ENCODE measurements around the gene GASK1B.

The GASK1B gene

DNA sequence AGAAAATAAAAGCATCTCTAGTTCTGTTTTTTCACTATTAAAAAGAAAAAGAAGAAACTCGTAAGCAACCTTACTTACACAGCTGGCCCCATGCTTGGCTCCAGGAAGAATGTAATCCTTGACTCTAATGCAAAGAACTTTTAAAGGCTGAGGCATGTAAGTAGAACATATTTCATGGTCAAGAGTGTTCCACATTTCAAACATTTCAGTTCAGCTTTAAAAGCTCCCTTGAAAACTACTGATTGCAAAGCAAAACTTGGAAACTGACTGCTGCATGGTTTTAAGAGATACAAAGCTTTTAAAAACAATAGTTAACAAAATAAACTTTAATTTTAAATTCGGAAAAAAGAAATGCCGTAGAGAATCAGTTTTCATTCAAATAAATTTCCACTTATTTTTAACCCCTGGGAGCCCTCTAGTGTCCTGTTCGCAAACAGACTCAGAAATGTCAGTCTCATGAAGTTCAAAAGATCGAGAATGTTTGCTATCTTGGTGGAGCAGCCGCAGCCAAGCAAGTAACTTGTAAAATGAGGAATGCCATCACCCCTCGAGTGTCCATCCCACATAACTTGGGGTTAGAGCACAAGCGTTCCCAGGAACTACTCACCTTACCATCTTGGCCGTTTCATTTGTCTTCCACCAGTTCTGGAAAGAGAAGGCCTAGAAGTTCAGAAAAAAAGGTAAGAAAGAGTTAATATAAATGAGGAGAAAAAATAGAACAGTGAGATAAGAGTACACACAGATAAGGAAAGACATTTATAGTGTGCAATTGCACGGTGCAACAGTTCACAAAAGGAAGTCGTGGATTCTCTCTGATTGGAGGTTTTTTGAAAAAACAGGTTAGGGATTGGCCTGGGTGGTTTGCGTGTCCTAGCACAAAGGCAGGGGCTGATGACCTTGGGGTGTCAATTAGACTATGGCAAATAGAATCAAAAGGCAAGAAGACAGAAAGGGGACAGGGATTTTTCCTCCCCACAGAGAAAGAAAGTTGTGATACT is at the start of gene GASK1B:
TSS of gene GASK1B (minus strand) at position 765 of the 998 bp plus-strand sequence. CDS start 1,650 bp downstream, outside the sequence.
- peak; percentile 23 to 64 for DNase-seq

DNA sequence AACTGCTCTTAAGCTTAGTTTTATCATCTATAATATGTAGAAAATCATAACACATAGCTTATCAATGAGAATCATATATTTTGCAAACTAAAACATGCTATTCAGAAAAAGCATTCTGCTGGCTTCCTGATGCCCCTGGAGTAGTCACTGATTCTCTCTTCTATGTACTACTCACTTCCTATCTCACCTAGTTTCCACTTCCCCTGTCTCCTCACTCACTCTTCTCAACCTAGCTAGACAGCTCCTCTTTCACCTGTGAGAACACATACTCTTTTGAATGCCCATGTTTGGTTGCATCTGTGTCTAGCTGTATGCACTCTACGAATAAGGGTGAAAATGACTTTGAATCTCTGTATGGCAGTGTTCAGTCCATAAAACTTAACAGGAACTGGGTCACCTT is 46.8 kb upstream of the GASK1B start:
- DNase-seq = no peak

DNA sequence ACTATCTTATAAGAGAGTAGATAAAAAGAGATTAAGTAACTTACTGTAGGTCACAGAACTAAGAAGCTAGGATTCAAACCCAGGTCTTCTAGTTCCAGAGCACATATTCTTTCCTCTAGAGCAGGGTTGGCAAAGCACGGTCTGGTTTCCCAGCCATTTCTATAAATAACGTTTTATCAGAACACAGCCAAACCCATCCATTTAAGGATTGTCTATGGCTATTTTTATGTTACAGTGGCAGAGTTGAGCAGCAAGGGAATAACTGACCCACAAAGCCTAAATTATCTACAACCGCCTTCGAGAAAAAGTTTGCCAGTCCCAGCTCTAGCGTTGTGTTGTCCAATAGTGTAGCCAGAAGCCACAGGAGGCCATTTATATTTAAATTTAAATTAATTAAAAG is 44.9 kb upstream of the GASK1B start:
- no peak for DNase-seq

DNA sequence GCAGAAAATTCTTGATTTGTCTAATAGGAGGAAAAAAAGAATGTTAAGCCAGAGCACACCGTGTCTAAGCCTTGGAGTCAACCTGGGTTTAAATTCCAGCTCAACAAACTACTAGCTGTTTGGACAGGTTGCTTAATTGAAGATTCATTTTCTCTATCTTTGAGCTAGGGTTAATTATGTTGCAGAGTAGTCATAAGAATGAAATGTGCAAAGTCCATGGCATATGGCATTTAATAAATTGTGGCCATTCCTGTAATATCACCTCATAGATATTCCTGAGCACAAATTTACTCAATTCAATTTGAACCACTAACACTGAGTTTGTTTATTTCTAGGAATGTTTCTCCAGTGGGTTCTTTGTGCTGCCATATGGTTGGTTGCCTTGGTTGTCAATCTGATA is 42.0 kb upstream of the GASK1B start:
- DNase-seq = no peak

DNA sequence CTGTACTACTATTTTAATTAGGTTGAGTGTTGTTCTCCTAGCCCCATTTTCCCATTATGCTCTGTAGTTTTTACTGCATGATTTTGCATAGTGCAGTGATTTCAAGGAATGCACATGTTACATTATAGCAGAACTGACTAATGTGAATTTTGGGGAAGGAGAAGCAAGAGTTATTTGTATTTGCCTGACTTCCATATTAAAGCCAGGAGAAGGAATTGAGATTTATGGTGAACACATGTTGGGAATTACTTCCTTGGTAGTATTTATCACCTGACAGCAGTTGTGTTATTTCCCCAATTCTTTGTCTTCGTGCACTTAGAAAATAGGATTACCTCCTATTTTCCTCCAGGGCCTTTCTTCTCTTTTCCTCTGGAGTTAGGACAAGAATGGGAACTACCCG is 40.6 kb upstream of the GASK1B start:
- DNase-seq = no peak

DNA sequence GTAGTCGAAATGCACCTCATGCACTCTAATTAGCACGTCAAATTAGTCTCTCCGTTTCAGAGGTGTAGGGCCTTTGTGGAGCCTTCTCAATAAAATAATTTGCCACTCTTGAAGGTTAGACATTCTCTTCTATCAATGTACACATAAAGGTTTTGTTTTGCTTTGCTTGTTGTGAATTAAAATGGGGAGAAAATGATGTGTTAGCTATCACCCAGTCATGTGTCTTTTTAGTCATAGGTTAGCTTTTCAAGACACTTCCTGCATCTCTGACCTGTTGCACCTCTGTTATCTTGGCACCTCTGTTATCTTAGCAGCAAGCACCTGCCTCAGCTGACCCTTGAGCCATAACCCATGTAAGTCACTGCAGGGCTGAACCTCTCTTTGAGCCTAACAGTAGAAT is 38.4 kb upstream of the GASK1B start:
- no peak for DNase-seq

DNA sequence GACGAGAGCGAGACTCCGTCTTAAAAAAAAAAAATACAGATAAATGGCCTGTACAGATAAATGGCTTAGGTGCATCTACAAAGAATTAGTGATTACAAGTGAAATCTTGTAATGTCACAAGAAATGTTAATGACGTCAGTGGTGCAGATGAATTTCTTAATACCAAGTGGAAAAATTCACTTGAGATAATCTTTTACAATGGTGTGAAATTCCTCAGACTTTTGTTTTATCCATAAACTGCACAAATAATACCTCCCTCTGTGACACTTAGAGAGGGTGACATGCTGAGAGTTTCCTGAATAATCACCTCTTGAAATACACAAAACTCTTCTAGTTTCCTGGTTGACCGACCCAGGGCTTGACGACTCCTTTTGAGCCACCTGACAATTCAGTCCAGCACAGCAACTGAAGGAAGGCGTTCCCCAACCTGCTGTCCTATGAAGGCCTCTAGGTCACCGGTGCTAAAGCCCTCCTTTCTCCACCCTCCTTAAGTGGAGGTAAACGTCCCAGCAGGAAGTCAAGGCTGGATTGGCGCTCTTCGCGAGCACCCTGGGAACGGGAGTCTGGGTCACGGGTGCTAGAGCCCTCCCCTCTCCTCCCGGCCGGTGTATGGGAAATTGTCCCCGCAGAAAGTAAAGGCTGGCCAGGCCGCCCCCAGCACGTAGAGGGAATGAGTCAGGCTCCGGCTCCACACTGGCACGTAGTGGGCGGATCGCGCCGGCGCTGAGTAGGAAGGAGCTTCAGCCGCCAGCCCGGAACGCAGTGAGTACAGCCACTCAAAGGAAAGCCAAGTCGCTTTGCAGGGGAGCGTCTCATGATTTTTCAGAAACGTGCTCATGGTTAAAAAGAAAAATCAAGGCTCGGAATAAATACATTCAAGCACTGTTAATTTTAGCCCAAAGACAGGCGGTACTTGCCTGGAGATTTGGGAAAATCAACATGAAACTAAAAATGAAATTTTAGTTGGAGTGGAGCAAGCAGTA is 37.3 kb upstream of the GASK1B start, which contains the start of gene TMEM144:
TSS of gene TMEM144 (plus strand) at position 662 of the 983 bp plus-strand sequence. CDS start 2,182 bp downstream, outside the sequence.
- no peak for DNase-seq

DNA sequence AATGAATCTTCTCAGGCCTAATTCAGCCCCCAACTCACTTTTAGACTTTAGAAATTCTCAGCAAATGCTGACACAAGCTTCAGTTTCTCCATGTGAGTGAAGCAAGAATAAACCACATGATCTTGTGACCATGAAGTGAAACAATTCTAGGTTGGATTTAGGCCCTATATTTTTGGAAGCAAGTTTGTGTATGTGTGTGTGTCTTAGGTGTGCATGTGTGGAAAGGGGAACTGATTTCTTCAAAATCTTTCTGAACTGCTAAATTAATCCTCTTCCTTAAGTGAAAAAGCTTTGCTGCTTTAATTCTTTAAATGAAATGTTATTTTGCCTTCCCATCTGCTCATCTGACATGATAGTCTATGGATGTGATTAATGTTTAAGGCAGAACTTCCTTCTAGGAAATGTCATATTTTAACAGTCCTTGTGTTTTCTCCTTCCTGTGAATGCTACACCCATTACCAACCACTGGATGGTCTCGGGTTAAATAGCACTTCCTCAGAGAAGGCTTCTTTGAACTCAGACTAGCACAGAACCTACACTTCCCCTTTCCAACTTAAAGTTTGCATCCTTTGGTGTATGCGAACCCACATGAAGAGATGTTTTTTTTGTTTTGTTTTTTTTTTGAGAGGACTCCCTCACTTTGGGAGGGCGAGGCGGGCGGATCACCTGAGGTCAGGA is 36.3 kb upstream of the GASK1B start:
- no peak for DNase-seq

DNA sequence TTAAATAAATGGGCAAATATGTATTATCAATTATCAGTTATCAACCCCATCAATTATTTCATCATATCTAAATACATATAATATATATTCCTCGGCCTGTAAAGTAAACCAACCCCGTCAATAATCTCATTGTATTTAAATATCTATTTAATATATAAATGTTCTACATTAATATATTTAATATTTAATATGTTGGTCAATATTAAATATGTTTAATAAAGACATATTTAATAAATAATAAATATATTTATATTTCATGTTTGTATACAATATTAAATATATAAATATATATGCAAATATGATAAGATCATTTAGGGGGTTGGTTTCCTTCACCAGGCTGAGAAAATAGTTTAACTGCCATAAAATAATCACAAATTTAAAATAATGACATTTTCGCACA is 31.1 kb upstream of the GASK1B start:
- no peak for DNase-seq

DNA sequence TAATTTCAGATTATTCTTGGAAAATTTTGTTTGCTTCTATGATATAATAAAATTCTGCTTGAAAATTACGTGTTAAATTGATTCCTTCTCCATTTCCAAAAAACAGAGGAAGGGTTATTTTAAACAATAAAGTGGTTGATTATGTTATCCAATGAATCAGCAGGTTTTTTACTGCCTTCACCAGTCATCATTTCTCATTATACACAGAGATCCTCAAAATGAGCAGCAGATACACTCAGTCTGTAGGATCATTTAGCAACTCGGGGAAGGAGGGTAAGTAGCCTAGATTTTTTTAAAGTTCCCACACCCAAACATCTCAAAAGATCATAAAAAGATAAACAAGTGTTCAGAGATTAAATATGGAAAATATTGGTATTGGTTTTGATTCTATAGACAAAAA is 30.6 kb upstream of the GASK1B start:
- no peak for DNase-seq

DNA sequence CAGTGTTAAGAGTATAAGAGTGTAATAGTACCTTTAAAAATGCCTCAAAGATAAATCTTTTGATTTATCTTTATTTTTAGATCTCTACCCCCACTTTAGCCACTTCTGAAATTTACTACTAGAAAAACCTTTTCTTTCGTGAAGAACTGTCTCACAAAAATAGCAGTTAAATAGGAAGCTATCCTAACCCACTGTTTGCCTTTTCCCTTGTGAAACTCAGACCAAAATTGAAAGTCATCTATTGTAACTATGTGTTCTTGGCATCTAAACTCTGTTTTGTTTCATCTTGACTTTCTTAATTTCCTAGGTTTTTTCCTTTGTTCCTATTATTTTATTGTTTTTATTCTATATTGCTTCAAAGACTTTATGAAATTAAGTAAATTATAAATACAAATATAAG is 29.7 kb upstream of the GASK1B start:
- no peak for DNase-seq

DNA sequence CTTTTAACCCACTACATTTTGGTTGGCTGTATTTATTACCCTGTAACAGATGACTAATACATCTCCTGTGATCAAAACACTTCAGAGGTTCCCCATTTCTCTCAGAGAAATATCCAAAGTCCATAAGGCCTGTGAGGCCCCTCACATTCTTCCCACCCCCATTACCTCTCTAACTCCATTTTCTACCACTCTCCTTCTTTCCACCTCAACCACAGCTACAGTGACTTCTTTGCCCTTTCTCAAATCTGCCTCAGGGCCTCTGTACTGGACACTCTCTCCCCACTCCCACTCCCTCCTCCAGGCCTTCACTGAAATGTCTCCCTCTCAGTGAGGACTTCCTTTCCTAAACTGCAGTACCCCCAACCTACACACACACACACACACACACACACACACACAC is 29.1 kb upstream of the GASK1B start:
- DNase-seq = no peak

DNA sequence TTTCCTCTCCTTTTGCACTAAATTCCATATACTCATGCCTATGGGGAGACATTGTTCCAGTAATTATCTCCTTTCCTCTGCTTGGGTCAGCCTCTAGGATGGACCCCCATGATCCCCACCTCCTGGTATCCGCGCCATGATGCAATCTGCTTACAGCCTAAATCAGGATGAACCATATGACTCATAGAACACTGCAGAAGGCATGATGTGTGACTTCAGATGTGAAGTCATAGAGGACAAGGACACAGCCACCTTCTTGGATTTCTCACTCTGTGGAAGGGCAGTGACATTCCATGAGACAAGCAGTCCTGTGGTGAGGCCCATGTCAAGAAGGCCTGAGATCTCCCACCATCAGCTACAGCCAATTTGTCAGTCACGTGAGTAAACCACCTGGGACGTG is 28.5 kb upstream of the GASK1B start:
- DNase-seq = no peak

DNA sequence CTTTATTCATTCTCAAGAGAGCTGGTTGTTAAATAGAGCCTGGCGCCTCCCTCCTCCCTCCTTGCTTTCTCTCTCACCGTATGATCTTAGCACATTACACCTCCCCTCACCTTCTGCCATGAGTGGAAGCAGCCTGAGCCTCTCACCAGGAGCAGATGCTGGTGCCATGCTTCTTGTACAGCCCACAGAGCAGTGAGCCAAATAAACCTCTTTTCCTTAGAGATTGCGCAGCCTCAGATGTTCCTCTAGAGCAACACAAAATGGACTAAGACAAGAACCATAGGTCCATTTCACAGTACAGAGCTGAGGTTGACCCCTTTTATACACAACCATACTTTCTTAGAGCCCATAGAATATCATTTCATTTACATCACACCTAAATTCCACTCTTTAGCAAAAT is 27.4 kb upstream of the GASK1B start:
- no peak for DNase-seq

DNA sequence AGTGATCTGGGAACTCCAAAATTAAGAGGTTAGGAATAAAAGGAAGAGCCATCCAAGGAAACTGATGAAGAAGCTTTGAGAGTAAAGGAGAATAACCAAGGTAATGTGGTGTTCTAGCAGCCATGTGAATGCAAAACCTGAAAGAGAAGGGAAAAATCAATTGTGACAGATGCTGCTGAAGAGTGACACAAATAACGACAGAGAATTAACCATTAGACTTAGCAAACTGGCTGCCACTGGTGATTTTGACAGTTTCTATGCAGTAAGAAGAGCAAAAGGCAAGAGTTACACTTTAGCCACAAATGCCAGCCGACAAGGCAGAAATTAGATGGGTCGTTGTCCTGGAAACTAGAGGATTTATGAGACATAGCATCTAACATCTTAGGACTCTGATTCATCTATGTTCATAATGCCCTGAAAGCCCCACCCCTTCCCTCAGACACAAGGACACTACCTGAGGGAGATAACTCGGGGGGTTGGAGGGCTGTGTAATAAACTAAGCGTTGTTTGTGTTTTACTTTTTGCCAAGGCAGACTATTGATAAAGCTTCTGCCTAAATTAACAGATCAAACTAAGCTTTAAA is 24.5 kb upstream of the GASK1B start:
- DNase-seq = no peak

DNA sequence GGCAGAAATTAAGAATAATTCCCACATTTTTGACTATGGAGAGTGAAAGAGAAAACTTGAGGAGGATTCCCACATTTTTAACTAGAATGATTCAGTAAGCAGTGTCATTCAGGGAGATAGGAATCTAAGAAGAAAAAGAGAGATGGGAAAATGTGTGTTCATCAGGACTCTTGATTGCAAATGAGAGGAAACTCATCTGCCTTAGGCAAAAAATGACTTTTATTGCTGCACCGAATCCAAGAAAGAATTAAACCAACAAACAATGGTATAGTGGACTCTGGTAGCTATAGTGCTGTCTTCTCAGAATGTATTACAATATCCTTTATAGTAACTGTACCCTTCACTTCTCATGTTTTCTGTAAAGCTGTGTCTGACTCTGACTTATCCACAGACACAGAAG is 22.5 kb upstream of the GASK1B start:
- DNase-seq = no peak

DNA sequence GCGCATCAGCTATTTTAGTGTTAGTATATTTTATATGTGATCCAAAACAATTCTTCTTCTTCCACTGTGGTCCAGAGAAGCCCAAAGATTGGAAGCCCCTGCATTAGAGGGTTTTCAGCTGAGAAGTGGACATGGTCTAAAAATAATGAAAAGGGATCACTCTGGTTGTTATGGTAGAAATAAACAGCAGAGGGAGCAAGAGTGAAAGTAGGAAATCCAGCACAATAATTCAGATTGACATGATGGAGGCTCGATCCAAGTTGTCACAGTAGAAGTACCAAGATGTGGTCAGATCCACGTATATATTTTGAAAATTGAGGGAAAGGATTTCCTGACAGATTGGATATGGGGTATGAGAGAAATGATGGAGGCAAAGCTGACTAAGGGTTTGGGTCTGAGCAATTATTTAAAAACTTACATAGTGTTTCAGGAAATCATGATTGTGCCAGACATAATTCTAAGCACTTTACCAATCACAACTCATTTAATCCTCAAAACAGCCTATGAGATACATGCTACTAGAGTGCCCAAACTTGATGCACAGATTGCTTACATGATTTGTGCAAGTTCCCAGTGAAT is 20.4 kb upstream of the GASK1B start:
- peak; percentile 3 to 47 for DNase-seq

DNA sequence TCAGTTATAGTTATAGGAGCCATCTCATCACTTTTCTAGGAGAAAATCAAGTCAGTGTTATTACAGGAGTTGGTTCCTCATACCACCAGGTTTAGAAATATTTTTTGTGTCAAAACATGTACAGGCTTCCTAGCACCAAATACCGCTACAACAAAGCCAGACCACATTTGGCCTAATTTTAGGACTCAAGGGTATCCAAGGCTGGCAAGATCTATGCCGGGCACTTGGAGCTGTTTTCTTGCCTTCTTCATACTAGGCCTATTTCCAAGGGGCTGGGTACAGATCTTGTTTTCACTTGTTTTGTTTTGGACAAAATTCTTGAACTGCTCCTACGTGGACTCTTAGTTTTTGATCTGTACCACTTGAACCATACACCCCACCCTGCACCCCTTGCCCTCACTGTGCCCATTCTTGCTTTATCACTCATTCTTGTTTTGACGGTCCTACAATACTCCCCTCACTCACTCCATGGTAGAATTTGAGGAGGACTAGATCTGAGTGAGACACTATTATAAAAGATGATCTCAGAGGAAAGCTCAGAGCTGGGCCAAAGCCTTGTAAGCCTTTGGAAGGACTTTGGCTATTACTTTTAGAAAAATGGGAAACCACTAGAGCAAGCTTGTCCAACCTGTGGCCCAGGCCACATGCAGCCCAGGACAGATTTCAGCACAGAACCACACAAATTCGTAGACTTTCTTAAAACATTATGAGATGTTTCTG is 19.8 kb upstream of the GASK1B start:
- DNase-seq = no peak

DNA sequence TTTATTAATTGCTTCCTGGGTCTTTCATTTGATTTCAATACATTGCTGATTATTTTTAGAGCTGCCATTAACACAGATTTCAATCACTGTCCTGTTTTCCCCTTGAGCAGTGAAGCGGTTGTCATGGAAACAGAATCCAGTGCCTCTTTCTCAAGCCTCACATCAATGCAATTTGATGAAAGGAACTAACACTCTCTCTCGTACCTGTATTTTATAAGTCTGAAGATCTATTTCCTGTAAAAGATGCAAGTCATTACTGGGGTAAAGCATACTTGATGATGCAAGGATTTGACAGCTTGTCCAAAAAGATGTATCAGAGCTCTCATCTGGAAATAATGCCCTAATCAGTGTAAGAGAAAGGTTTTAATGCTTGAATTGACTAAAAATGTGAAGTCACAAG is 17.9 kb upstream of the GASK1B start:
- no peak for DNase-seq

DNA sequence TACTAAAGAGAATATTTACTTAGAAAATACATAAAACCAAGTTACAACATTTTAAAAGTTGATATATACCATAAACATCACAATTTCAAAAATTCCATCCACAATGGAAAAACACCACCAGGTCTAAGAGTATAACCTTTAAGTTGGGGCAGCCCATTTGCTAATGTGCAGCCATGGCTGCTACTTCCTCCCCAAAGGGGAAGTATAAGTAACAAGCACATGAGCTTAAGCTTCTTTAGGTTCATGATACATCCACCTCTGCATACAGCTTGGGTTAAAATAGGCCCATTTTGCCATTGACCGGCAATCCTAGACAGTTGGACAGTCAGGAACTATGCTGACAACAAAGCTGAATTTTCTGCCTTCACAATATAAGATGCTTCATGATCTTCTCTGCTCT is 16.6 kb upstream of the GASK1B start:
- DNase-seq = no peak

DNA sequence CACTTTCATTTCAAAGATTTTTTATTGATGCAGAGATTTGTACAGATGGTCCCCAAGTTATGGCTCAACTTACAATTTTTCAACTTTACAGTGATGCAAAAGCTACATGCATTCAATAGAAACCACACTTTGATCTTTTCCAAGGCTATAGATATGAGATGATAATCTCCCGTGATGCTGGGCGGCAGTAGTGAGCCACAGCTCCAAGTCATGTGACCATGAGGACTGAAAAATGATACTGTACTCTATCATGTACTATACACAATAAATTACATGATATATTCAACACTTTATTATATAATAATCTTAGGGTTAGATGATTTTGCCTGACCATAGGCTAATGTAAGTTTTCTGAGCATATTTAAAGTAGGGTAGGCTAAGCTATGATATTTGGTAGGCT is 14.0 kb upstream of the GASK1B start:
- DNase-seq = no peak
